SHP77 (cell line): ENCODE results near the gene PPP2R2C.

Source experiments
- DNase-seq, 2 experiments: peaks; one replicate each; lab custom pipeline; 2025; lab: John Stamatoyannopoulos, UW

PPP2R2C gene

GRCh38 chr4:6401797-6402196, 70.6 kb downstream of the PPP2R2C start:
- DNase-seq = no peak

GRCh38 chr4:6396696-6397236, 75.6 kb downstream of the PPP2R2C start:
- DNase-seq = no peak

- DNase-seq = no peak
These were observed 76.8 kb downstream of the PPP2R2C start for GRCh38 chr4:6395466-6396228.

GRCh38 chr4:6394671-6395081, 77.7 kb downstream of the PPP2R2C start:
- no peak for DNase-seq

GRCh38 chr4:6393544-6394475, 78.6 kb downstream of the PPP2R2C start:
- no peak for DNase-seq

- DNase-seq = no peak
These were observed 79.3 kb downstream of the PPP2R2C start for GRCh38 chr4:6393066-6393465.

- no peak for DNase-seq
These were observed 80.0 kb downstream of the PPP2R2C start for GRCh38 chr4:6392407-6392806.

GRCh38 chr4:6391852-6392188, 80.6 kb downstream of the PPP2R2C start:
- no peak for DNase-seq

- DNase-seq = no peak
These were observed 81.1 kb downstream of the PPP2R2C start for GRCh38 chr4:6391186-6391851.

GRCh38 chr4:6390356-6390755, 82.1 kb downstream of the PPP2R2C start:
- DNase-seq = no peak

GRCh38 chr4:6389142-6389825, 83.1 kb downstream of the PPP2R2C start:
- DNase-seq = no peak

GRCh38 chr4:6388713-6389112, 83.7 kb downstream of the PPP2R2C start:
- no peak for DNase-seq

GRCh38 chr4:6387946-6388345, 84.5 kb downstream of the PPP2R2C start:
- no peak for DNase-seq

- no peak for DNase-seq
These were observed 86.3 kb downstream of the PPP2R2C start for GRCh38 chr4:6386091-6386490.

- no peak for DNase-seq
These were observed 87.1 kb downstream of the PPP2R2C start for GRCh38 chr4:6385288-6385687.

GRCh38 chr4:6384541-6384940, 87.9 kb downstream of the PPP2R2C start:
- no peak for DNase-seq

- DNase-seq = no peak
These were observed 88.5 kb downstream of the PPP2R2C start for GRCh38 chr4:6383929-6384328.

GRCh38 chr4:6383009-6383404, 89.4 kb downstream of the PPP2R2C start:
- no peak for DNase-seq

- DNase-seq = no peak
These were observed 90.8 kb downstream of the PPP2R2C start for GRCh38 chr4:6381571-6382123.

- DNase-seq = no peak
These were observed 91.5 kb downstream of the PPP2R2C start for GRCh38 chr4:6380746-6381410.
